Aorta (tissue), 5 donors: ENCODE measurements around the gene TRIOBP. TPM values are rescaled to one million over a fixed set of nuclear protein-coding genes. Genes with fewer than 3 reads are reported as not detected.
"Not testable (repeated sequence)": the region's sequence is repeated elsewhere in the genome, so short reads cannot be mapped to it uniquely, and the experiment has no call there.

Experiments
- ATAC-seq: fragments of 200-7000 bp; cut with Tn5 transposase; one replicate; pipeline ENCODE4 v1.9.1; 2022; ENCODE audit warnings: moderate library complexity; ENCODE audit not compliant: low FRiP score
- DNase-seq, 2 donors: peaks; one replicate each; pipeline ENCODE4 v3.0.0-alpha.2; 2020
- H3K27ac ChIP-seq, 2 donors: one replicate each; pipeline ENCODE4 v1.5.1; 2013; ENCODE audit warnings: low read length in 2 of 2, mild to moderate bottlenecking in 2 of 2, moderate library complexity in 2 of 2, control low read depth in 1 of 2, inconsistent platforms in 1 of 2, low read depth in 1 of 2
- H3K27me3 ChIP-seq, 2 donors: one replicate each; pipeline ENCODE4 v1.6.1; 2013; ENCODE audit warnings: control low read depth in 1 of 2, low read length in 1 of 2, mild to moderate bottlenecking in 1 of 2, moderate library complexity in 1 of 2; ENCODE audit not compliant: insufficient read depth in 2 of 2, control insufficient read depth in 1 of 2
- H3K36me3 ChIP-seq, 2 donors: one replicate each; pipeline ENCODE4 v1.6.1; 2013; ENCODE audit warnings: control low read depth in 1 of 2, low read length in 1 of 2, mild to moderate bottlenecking in 1 of 2; ENCODE audit not compliant: insufficient read depth in 2 of 2, control insufficient read depth in 1 of 2
- H3K4me1 ChIP-seq, 2 donors: one replicate each; pipeline ENCODE4 v1.6.1; 2013; ENCODE audit warnings: low read length in 2 of 2, control low read depth in 1 of 2, mild to moderate bottlenecking in 1 of 2, moderate library complexity in 1 of 2; ENCODE audit not compliant: insufficient read depth in 2 of 2, control insufficient read depth in 1 of 2
- H3K4me3 ChIP-seq, 2 donors: one replicate each; pipeline ENCODE4 v1.5.1; 2013; ENCODE audit warnings: low read length in 2 of 2, control low read depth in 1 of 2, mild to moderate bottlenecking in 1 of 2
- H3K9me3 ChIP-seq: one replicate; pipeline ENCODE4 v1.6.1; 2013; ENCODE audit warnings: mild to moderate bottlenecking, low read length; ENCODE audit not compliant: control insufficient read depth
- WGBS, 2 donors: extraction: QIAGEN DNeasy Blood & Tissue Kit; methylation state at CpG; one replicate each; pipeline ENCODE4 v1.1.7; 2013; 5-methylcytosine and 5-hydroxymethylcytosine counted together
- intact Hi-C, 2 donors: fragments of 100-400 bp; cut with DNase I; formaldehyde crosslinking; loops; one replicate each; pipeline versions ENCODE4 v1.14.2 to v1.15.0; 2022
- polyA plus RNA-seq, 2 donors: library from polyadenylated mRNA; stranded (reverse); fragments of 200-250 nt; gene quantifications; one replicate each; pipeline ENCODE4 v1.2.3, GENCODE V29; 2013
- total RNA-seq, 2 donors: library from RNA; stranded (reverse); fragmentation: NEBNext Ultra II Directional; extraction: Animal tissue kit (Norgen Biotek cat#: 25700); gene quantifications; one replicate each; pipeline ENCODE4 v1.2.1, GENCODE V29; 2021
- donor health status: healthy with polysubstance abuse.
- donor health status: Bipolar disorder and iron deficiency.
- donor health status: DM: no; HTN: no; CAD: no.
- donor health status: DM: no; HTN: no; CAD: no.
- donor health status: DM: yes; HTN: yes; CAD: no.

TRIOBP gene
- total and polyA plus RNA-seq, 4 donors: 26.9 to 113 (median 72.5) TPM

GRCh38 chr22:37711490-37711889 is 14.6 kb downstream of the TRIOBP start:
- H3K36me3 ChIP-seq: no peaks in the 10 kb centered on the region
- H3K27ac ChIP-seq: no peak overlapping the region
- H3K4me1 ChIP-seq: no peaks in the 10 kb centered on the region
- intact Hi-C loops: no loop called here
- DNase-seq: no peak
- no peak for ATAC-seq
- H3K9me3 ChIP-seq: no peaks in the 10 kb centered on the region
- no peak overlapping the region for H3K4me3 ChIP-seq
- H3K27me3 ChIP-seq: no peaks in the 10 kb centered on the region
- WGBS, 2 donors: 89 to 92% methylated on average over 10 of the region's 10 CpGs

GRCh38 chr22:37713761-37714160 is 16.9 kb downstream of the TRIOBP start:
- WGBS, 2 donors: 96 to 97% methylated on average over 7 of the region's 7 CpGs
- no peaks in the 10 kb centered on the region for H3K27me3 ChIP-seq
- H3K9me3 ChIP-seq: no peaks in the 10 kb centered on the region
- no peak overlapping the region for H3K27ac ChIP-seq
- no peak for DNase-seq
- H3K4me3 ChIP-seq: no peak overlapping the region
- ATAC-seq: no peak
- intact Hi-C loops: no loop called here
- H3K36me3 ChIP-seq: no peaks in the 10 kb centered on the region
- H3K4me1 ChIP-seq: no peaks in the 10 kb centered on the region

- no peak for ATAC-seq
- no peaks in the 10 kb centered on the region for H3K4me1 ChIP-seq
- no peaks in the 10 kb centered on the region for H3K27me3 ChIP-seq
- 86 to 90% methylated on average over 2 of the region's 2 CpGs for WGBS, 2 donors
- no peaks in the 10 kb centered on the region for H3K36me3 ChIP-seq
- H3K9me3 ChIP-seq: no peaks in the 10 kb centered on the region
- H3K4me3 ChIP-seq: no peak overlapping the region
- intact Hi-C loops: no loop called here
- DNase-seq: no peak
- no peak overlapping the region for H3K27ac ChIP-seq
These were observed 17.8 kb downstream of the TRIOBP start for GRCh38 chr22:37714634-37715033.

GRCh38 chr22:37715760-37716159 is 18.9 kb downstream of the TRIOBP start:
- Histone ChIP-seq H3K27ac (no peak overlapping the region), H3K4me1 (no peaks in the 10 kb centered on the region), H3K36me3 (no peaks in the 10 kb centered on the region), H3K4me3 (no peak overlapping the region), H3K27me3 (no peaks in the 10 kb centered on the region), H3K9me3 (no peaks in the 10 kb centered on the region)
- 92 to 94% methylated on average over 7 of the region's 7 CpGs for WGBS, 2 donors
- no peak for ATAC-seq
- DNase-seq: no peak
- intact Hi-C loops: no loop called here

GRCh38 chr22:37716708-37717107 is 19.9 kb downstream of the TRIOBP start:
- DNase-seq: no peak
- Histone ChIP-seq H3K4me1 (no peaks in the 10 kb centered on the region), H3K36me3 (no peaks in the 10 kb centered on the region), H3K4me3 (no peak overlapping the region), H3K27ac (no peak overlapping the region), H3K27me3 (no peaks in the 10 kb centered on the region), H3K9me3 (no peaks in the 10 kb centered on the region)
- WGBS, 2 donors: 95% methylated on average over 9 of the region's 9 CpGs
- intact Hi-C loops: no loop called here
- no peak for ATAC-seq

GRCh38 chr22:37717235-37717634 is 20.4 kb downstream of the TRIOBP start:
- DNase-seq, ATAC-seq, H3K9me3 ChIP-seq, H3K36me3 ChIP-seq, H3K27me3 ChIP-seq, H3K27ac ChIP-seq, intact Hi-C loops, H3K4me1 ChIP-seq, H3K4me3 ChIP-seq: not testable (repeated sequence)
- WGBS, 2 donors: 93 to 94% methylated on average over 7 of the region's 7 CpGs

- H3K27ac ChIP-seq, H3K4me1 ChIP-seq, intact Hi-C loops, ATAC-seq, H3K27me3 ChIP-seq, H3K4me3 ChIP-seq, H3K9me3 ChIP-seq, H3K36me3 ChIP-seq, DNase-seq: not testable (repeated sequence)
- 95 to 96% methylated on average over 33 to 38 of the region's 38 CpGs for WGBS, 2 donors
These were observed 21.0 kb downstream of the TRIOBP start for GRCh38 chr22:37717746-37718305.

- peaks cover 0 to 3% of the 10 kb centered on the region in 2 donors for H3K4me1 ChIP-seq
- DNase-seq: no peak
- no peak for ATAC-seq
These were observed 28.8 kb downstream of the TRIOBP start for GRCh38 chr22:37725551-37726240.

GRCh38 chr22:37726241-37726887 is 29.5 kb downstream of the TRIOBP start:
- Histone ChIP-seq H3K27ac (no peak overlapping the region), H3K36me3 (no peaks in the 10 kb centered on the region), H3K9me3 (no peaks in the 10 kb centered on the region), H3K4me3 (no peak overlapping the region), H3K4me1 (peaks cover 0 to 3% of the 10 kb centered on the region in 2 donors), H3K27me3 (no peaks in the 10 kb centered on the region)
- intact Hi-C loops: no loop called here
- ATAC-seq: peak; percentile 33
- 88 to 89% methylated on average over 20 of the region's 20 CpGs for WGBS, 2 donors
- DNase-seq: no peak

More at GRCh38 chr22:37725551-37726240, 28.8 kb downstream of the TRIOBP start:
- intact Hi-C loops: no loop called here
- Histone ChIP-seq H3K27me3 (no peaks in the 10 kb centered on the region), H3K4me3 (no peak overlapping the region), H3K36me3 (no peaks in the 10 kb centered on the region), H3K27ac (no peak overlapping the region), H3K9me3 (no peaks in the 10 kb centered on the region)
- WGBS, 2 donors: 94 to 95% methylated on average over 24 to 25 of the region's 25 CpGs
